Measurements from ENCODE around the gene PRICKLE1. TPM values are rescaled to one million over a fixed set of nuclear protein-coding genes. Genes with fewer than 3 reads are reported as not detected.

Gene PRICKLE1
- total and polyA plus RNA-seq, 2 of the 13 experiments (the other 11 are each of a cell fraction or from before 2014, with no cell fraction given) = not detected

DNA sequence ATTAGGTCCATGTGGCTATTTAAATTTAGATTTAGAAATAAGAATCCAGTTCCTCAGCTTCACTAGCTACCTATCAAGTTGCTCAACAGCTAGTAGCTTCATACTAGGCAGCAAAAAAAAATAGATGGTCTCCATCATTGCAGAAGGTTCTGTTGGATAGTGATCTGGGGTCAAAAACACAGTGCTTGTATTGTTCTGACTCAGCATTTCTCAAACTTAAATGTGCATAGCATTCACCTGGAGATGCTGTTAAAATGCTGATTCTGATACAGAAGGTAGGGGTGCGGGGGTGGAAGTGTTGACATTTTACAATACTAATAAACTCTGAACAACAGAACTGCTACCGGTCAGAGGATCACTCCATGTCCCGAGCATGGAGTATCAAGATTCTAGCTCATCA, 51.3 kb downstream of the PRICKLE1 start:
- no peak for ATAC-seq
- H3K9me3 ChIP-seq (ENCODE audit: low read length) = no peaks in the 10 kb centered on the region
- H4K20me1 ChIP-seq (ENCODE audit: insufficient read depth, low read length) = no peaks in the 10 kb centered on the region
- H3K79me2 ChIP-seq (ENCODE audit: insufficient read depth, low read length) = no peaks in the 10 kb centered on the region
- CTCF ChIA-PET (ENCODE audit: low intra/inter-chr PET ratio, low total read pairs) = no interaction called here
- H3K4me3 ChIP-seq (replicated peaks in 1 of 3; ENCODE audit: insufficient read depth in 1 of 3, low read depth in 2 of 3, low read length in 3 of 3) = no peak overlapping the region
- POLR2A ChIA-PET = no interaction called here
- no peaks in the 10 kb centered on the region for H3K4me1 ChIP-seq (ENCODE audit: insufficient read depth, low read length)
- no peak for FAIRE-seq
- 5% methylated on average over 3 of the region's 3 CpGs for WGBS (ENCODE audit: low lambda C conversion rate)
- in situ Hi-C loops (cut with HindIII; ENCODE audit: extremely low pct_ligation_motif_present, low pct_unique_long_range_greater_than_20kb) (no loop called here), intact Hi-C loops (cut with micrococcal nuclease; ENCODE audit: unreplicated experiment) (no loop called here)
- H2AFZ ChIP-seq (ENCODE audit: low read length) = no peak overlapping the region
- no peaks in the 10 kb centered on the region for H3K36me3 ChIP-seq (replicated peaks in 1 of 2; ENCODE audit: control insufficient read depth in 1 of 2, insufficient read depth in 2 of 2, low read length in 2 of 2)
- no peak overlapping the region for H3K27ac ChIP-seq (ENCODE audit: extremely low read length, insufficient read depth, low read length)
- no peaks in the 10 kb centered on the region for H3K27me3 ChIP-seq (ENCODE audit: control insufficient read depth in 1 of 2, insufficient read depth in 2 of 2, low read length in 2 of 2)
- no TSS peak for BruUV-seq (replicated peaks)
- TF ChIP-seq MAFF (IDR thresholded peaks at IDR 0.05; ENCODE audit: low read depth, low read length) (peak; percentile 88), ZNF530 (CRISPR knock-in tag; IDR thresholded peaks at IDR 0.05; ENCODE audit: low read depth) (no peak), MAFK (conservative IDR thresholded peaks at IDR 0.05 in 1 of 2, IDR thresholded peaks at IDR 0.05 in 1 of 2; ENCODE audit: low read length in 2 of 2) (peak; percentile 87 to 94)
- H3K4me2 ChIP-seq (ENCODE audit: low read depth, low read length) = no peak overlapping the region
- no peak for DNase-seq (ENCODE audit: low spot score)
- H3K9ac ChIP-seq (ENCODE audit: insufficient read depth, low read depth, low read length) = no peak overlapping the region

DNA sequence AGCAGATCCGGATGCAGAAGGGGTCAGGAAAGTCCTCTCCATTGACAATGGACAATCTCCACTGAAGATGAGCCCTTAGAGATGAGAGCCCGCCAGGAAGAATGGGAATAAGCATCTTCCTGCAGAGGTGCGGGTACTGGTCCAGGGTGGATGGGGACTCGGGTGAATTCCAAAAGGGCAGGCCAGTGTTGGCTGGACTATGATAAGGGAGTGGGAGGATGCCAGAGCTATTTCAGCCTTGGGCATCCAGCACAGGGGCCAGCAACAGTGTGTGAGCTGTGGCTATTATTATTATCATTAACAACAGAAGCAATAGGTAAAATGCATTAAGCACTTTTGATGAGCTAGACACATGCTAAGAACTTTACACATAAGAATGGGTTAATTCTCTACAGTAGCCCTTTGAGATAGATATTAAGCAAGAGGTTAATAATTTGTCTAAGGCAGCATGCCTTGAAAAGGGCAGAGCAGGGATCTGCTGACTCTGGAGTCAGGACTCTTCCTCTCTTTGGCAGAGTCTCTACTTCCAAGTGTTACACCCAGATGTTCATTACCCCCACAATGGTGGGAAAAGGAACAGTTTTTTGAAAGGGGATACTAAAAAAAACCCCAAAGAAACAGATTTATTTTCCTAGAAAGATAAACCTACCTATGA, 55.2 kb downstream of the PRICKLE1 start:
- no peaks in the 10 kb centered on the region for H3K4me1 ChIP-seq (ENCODE audit: insufficient read depth, low read length)
- POLR2A ChIA-PET = no interaction called here
- no TSS peak for BruUV-seq (replicated peaks)
- intact Hi-C loops (cut with micrococcal nuclease; ENCODE audit: unreplicated experiment) (no loop called here), in situ Hi-C loops (cut with HindIII; ENCODE audit: extremely low pct_ligation_motif_present, low pct_unique_long_range_greater_than_20kb) (no loop called here)
- FAIRE-seq (no peak), DNase-seq (ENCODE audit: low spot score) (no peak), ATAC-seq (no peak)
- H3K36me3 ChIP-seq (replicated peaks in 1 of 2; ENCODE audit: control insufficient read depth in 1 of 2, insufficient read depth in 2 of 2, low read length in 2 of 2) = no peaks in the 10 kb centered on the region
- H4K20me1 ChIP-seq (ENCODE audit: insufficient read depth, low read length) = no peaks in the 10 kb centered on the region
- no peaks in the 10 kb centered on the region for H3K79me2 ChIP-seq (ENCODE audit: insufficient read depth, low read length)
- WGBS (ENCODE audit: low lambda C conversion rate) = 34% methylated on average over 4 of the region's 4 CpGs
- CTCF ChIA-PET (ENCODE audit: low intra/inter-chr PET ratio, low total read pairs) = no interaction called here
- no peak overlapping the region for H3K9ac ChIP-seq (ENCODE audit: insufficient read depth, low read depth, low read length)
- TF ChIP-seq RFX3 (CRISPR knock-in tag; IDR thresholded peaks at IDR 0.05) (no peak), TBX3 (IDR thresholded peaks at IDR 0.05; ENCODE audit: borderline replicate concordance) (no peak), TCF12 (IDR thresholded peaks at IDR 0.05) (no peak), TCF12 (CRISPR knock-in tag; IDR thresholded peaks at IDR 0.05) (no peak), RBFOX2 (IDR thresholded peaks at IDR 0.05; ENCODE audit: low read depth, low read length) (no peak), HDAC2 (CRISPR knock-in tag; IDR thresholded peaks at IDR 0.05) (no peak), NR1H2 (CRISPR knock-in tag; IDR thresholded peaks at IDR 0.05; ENCODE audit: borderline replicate concordance, low read depth) (no peak), ZZZ3 (CRISPR knock-in tag; IDR thresholded peaks at IDR 0.05; ENCODE audit: borderline replicate concordance) (no peak), FOXC1 (CRISPR knock-in tag; IDR thresholded peaks at IDR 0.05; ENCODE audit: borderline replicate concordance) (no peak), TBX2 (CRISPR knock-in tag; IDR thresholded peaks at IDR 0.05; ENCODE audit: borderline replicate concordance) (no peak), ZFY (CRISPR knock-in tag; IDR thresholded peaks at IDR 0.05) (no peak), MEIS1 (CRISPR knock-in tag; IDR thresholded peaks at IDR 0.05; ENCODE audit: borderline replicate concordance) (no peak)
- H3K27me3 ChIP-seq (ENCODE audit: control insufficient read depth in 1 of 2, insufficient read depth in 2 of 2, low read length in 2 of 2) = no peaks in the 10 kb centered on the region
- H3K27ac ChIP-seq (ENCODE audit: extremely low read length, insufficient read depth, low read length) = no peak overlapping the region
- no peak overlapping the region for H2AFZ ChIP-seq (ENCODE audit: low read length)
- H3K9me3 ChIP-seq (ENCODE audit: low read length) = no peaks in the 10 kb centered on the region
- no peak overlapping the region for H3K4me3 ChIP-seq (replicated peaks in 1 of 3; ENCODE audit: insufficient read depth in 1 of 3, low read depth in 2 of 3, low read length in 3 of 3)
- no peak overlapping the region for H3K4me2 ChIP-seq (ENCODE audit: low read depth, low read length)
